Sigmoid colon (tissue), 4 donors: ENCODE data around the gene AGT.

ENCODE experiments used
- EP300 ChIP-seq, 4 donors: sonication (generic); formaldehyde crosslinking; IDR thresholded peaks; one replicate each; pipeline ENCODE4 v1.6.1; 2017; ENCODE audit warnings: antibody characterized with exemption in 4 of 4
- POLR2A ChIP-seq, 2 donors: fragments of 450-650 bp; IDR thresholded peaks; one replicate each; pipeline ENCODE4 v1.6.1; 2016; ENCODE audit warnings: antibody characterized with exemption in 2 of 2, mild to moderate bottlenecking in 2 of 2, moderate library complexity in 2 of 2
- POLR2AphosphoS5 ChIP-seq, 4 donors: sonication (generic); formaldehyde crosslinking; IDR thresholded peaks; one replicate each; pipeline ENCODE4 v1.6.1; 2017; ENCODE audit warnings: antibody characterized with exemption in 4 of 4
- TF ChIP-seq, protein P1 (sequence below), 4 experiments: fragments of 450-650 bp in 3 of 4; fragments of 200-600 bp in 1 of 4; IDR thresholded peaks; one replicate each; pipeline ENCODE4 v1.5.1; 2016 to 2019; ENCODE audit warnings: antibody characterized with exemption in 4 of 4, mild to moderate bottlenecking in 3 of 4, moderate library complexity in 2 of 4

DNA sequence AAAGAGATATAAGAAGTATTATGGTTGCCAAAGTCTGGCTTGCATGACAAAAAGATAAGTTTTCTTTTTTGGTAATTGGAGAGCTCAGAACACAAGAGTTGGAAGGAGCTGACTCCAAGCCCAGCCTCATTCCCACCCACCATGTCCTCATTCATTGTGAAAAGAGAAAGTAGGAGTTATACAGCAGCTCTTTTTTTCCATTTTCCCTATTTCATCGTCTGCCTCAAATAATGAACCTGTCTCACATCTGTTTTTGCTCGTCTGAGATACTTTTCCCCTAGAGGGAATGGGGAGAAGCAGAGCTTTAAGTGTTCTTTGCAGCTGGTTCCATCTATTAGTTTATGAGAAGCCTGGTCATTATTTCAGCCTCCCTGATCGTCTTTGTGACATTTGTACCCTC, 34.7 kb downstream of the AGT start:
- TF ChIP-seq POLR2AphosphoS5 (IDR thresholded peaks at IDR 0.05) (no peak), POLR2A (IDR thresholded peaks at IDR 0.05) (no peak), EP300 (IDR thresholded peaks at IDR 0.05) (no peak)
- TF ChIP-seq, protein P1, sequence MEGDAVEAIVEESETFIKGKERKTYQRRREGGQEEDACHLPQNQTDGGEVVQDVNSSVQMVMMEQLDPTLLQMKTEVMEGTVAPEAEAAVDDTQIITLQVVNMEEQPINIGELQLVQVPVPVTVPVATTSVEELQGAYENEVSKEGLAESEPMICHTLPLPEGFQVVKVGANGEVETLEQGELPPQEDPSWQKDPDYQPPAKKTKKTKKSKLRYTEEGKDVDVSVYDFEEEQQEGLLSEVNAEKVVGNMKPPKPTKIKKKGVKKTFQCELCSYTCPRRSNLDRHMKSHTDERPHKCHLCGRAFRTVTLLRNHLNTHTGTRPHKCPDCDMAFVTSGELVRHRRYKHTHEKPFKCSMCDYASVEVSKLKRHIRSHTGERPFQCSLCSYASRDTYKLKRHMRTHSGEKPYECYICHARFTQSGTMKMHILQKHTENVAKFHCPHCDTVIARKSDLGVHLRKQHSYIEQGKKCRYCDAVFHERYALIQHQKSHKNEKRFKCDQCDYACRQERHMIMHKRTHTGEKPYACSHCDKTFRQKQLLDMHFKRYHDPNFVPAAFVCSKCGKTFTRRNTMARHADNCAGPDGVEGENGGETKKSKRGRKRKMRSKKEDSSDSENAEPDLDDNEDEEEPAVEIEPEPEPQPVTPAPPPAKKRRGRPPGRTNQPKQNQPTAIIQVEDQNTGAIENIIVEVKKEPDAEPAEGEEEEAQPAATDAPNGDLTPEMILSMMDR (IDR thresholded peaks at IDR 0.05): no peak
